HG03064 (cell line): ENCODE data around the gene FAM161A.
"Not testable (repeated sequence)": the region's sequence is repeated elsewhere in the genome, so short reads cannot be mapped to it uniquely, and the experiment has no call there.

Experiments used
- ATAC-seq: cut with Tn5 transposase; IDR thresholded peaks from one replicate; pipeline ENCODE4 v1.9.1; 2021; ENCODE audit warnings: low read depth; ENCODE audit not compliant: unreplicated experiment

FAM161A gene, protein sequence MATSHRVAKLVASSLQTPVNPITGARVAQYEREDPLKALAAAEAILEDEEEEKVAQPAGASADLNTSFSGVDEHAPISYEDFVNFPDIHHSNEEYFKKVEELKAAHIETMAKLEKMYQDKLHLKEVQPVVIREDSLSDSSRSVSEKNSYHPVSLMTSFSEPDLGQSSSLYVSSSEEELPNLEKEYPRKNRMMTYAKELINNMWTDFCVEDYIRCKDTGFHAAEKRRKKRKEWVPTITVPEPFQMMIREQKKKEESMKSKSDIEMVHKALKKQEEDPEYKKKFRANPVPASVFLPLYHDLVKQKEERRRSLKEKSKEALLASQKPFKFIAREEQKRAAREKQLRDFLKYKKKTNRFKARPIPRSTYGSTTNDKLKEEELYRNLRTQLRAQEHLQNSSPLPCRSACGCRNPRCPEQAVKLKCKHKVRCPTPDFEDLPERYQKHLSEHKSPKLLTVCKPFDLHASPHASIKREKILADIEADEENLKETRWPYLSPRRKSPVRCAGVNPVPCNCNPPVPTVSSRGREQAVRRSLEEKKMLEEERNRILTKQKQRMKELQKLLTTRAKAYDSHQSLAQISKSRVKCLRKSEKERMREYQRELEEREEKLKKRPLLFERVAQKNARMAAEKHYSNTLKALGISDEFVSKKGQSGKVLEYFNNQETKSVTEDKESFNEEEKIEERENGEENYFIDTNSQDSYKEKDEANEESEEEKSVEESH

DNA sequence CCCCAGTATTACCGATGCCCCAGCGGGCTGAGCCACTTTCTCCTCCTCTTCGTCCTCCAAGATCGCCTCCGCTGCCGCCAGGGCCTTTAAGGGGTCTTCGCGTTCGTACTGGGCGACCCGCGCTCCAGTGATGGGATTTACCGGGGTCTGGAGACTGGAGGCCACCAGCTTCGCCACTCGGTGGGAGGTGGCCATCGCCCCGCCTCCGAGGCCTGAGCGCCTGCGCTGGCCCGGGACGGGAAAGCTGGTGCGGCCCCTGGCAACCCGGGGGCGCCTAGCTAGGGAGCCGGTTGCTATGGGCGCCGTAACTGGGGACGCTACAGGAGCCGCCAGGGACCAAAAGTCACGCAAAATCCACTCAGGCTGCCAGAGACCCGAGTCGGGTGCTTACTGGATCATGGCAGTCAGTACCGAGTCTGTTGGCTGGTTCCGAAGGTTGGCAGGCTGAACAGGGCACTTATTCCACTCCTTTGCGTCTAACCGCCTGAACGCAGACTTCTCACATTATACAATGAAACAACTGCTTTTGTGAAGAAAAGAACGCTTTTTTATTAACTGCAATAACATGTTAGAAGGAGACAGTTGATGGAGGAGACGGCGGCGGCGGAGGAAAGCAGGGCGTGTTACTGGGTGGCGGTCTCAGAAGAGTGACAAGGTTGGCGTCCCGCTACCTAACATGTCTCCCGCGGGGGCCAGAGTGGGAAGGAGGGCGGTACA, at the start of gene FAM161A:
Gene FAM161A (minus strand): TSS at position 214 of the 717 bp plus-strand sequence. CDS start 19 bp downstream, at position 195.
- ATAC-seq, result peak; percentile 72

DNA sequence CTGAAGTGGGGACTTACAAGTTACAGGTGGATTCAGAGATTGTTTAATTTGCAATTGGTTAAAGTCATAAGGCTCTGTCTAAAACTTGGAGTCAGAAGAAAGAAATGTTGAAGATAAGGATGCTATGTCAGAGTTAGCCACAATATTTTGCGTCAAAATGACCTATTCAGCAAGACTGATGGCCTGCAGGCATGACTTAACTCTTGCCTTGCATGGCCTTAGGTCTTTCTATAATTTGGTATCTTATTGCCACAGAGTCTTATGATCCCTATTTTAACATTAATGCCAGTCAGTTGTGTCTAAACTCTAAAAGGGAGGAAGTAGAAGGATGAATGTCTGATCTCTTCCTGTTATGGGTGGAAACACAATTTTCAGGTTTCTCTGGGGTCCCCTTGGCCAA, 46.4 kb upstream of the FAM161A start:
- no peak for ATAC-seq

DNA sequence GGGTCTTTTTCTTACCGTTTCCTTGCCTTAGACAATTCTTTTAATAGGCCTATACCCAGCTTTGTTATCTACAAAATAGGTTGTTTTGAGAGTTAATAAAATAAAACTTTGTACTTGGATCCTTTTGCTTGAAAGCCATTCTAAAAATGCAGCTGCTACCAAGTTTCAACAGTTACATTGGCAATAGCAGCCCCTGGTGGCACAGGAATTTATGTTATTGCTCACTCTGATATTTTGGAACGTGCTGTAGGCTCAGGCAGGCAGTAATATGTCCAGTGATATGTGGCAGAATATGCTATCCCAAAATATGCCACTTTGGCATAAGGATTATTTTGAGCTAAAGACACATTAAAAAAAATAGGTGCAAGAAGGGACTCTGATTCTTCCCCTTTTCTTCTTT, 45.0 kb upstream of the FAM161A start:
- ATAC-seq, result no peak

DNA sequence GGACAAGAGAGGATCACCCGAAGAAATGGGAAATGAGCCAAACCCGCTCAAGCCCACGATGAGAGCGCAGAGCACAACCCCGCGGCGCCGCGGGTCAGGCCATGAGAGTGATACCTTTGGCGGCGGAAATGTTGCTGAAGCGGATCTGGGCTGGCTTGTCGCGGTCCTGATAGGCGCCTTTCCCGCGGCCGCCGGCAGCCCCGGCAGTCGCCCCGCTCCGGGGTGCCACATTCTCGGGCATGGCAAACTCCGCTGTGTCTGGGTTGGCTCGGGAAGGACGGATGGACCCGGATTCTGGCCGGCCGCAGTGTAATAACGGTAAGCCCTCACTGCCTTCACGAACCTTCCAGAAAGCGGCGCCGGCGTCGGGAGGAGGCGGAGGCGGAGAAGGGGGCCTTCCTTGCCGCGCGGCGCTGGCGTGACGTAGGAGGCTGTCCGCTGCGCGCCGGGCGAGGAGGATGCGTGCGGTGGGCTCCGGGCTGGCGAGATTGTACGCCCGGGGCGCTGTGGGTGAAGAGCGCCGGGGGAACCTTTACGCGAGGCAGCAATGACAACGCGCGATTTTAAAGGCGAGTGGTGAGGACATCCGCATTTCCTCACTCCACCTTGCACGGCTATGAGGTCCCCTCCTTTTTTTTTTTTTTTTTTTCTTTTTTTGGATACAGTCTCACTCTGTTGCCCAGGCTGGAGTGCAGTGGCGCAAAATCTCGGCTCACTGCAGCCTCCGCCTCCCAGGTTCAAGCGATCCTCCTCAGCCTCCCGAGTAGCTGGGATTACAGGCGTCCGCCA, 34.6 kb upstream of the FAM161A start, which contains the start of gene CCT4:
Gene CCT4 (minus strand): TSS at position 390 of the 789 bp plus-strand sequence. CDS start 149 bp downstream, at position 241.
- peak; percentile 59 for ATAC-seq

DNA sequence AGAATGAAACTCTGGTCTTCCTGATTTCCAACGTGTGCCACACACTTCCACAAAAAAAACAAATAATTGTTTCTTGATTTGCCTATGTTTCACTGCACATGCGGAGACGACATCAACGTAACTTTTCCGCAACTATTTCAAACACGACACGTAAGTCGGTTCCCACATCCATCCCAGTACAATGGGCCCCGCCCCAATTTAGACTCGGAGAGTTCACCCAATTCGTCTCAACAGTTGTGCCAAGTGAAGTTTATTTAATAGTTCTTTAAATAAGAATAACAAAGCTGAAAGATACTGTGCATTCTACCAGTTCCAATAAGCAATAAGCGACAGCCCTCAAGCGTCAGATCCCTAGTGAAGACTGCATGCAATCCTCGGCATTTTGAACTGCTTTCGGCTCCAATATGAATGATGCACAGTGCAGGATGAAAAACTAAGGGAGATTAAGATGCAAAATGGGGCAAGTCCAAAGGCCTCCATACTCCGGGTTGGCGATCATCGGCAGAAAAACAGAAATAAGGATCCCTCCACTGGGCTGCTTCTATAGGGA, 33.9 kb upstream of the FAM161A start:
- peak; percentile 4 for ATAC-seq

DNA sequence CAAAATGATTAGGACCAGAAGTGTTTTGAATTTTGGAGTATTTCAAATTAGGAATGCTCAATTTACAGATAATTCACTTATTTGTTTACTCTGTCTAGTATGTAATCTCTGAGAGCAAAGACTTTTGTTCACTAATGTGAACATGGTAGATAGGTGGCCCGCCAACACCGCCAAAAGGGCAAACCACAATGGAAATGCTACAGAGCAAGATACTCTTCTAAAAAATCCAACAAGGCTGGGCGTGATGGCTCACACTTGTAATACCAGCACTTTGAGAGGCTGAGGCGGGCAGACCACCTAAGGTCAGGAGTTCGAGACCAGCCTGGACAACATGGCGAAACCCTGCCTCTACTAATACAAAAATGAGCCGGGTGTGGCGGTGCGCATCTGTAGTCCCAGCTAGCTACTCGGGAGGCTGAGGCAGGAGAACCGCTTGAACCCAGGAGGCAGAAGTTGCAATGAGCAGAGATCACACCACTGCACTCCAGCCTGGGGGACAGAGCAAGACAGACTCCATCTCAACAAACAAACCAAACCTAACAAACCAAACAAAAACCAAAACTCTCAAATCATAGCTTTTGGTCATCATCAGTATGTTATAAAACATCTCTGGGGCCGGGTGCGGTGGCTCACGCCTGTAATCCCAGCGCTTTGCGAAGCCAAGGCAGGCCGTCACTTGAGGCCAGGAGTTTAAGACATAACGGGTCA, 32.2 kb upstream of the FAM161A start:
- ATAC-seq, result no peak

GRCh38 chr2:61882850-61883249, 29.0 kb upstream of the FAM161A start:
- ATAC-seq, result no peak

DNA sequence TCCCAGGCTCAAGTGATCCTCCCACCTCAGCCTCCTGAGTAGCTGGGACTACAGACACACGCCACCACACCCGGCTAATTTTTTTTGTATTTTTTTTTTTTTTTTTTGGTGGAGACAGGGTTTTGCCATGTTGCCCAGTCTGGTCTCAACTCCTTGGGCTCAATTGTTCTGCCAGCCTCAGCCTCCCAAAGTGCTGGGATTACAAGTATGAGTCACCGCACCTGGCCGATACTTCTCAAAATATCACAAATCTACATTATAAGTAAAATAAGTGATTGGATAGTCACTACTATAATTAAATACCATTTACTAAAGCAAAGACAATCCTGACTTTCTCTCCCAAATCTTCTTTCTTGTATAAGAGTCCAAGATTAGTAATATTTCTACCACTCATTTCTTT, 25.5 kb upstream of the FAM161A start:
- ATAC-seq, result not testable (repeated sequence)

DNA sequence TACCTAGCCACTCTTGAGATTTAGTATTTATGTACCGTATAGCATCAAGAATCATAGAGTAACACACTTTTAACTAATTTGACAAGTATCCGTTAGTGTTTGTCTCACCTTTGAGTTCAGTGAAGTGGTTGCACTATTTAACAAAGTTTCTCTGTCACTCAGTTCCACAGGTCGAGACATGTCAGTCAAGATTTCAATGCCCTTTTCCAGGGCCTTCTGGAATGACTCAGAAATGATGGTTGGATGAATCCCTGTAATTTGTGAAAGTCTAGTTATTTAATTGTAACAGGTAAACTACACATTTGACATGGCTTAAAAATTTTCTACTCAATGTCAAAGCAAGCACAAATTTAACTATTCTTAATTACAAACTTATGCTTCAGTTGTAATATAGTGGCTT, 24.9 kb upstream of the FAM161A start:
- no peak for ATAC-seq

DNA sequence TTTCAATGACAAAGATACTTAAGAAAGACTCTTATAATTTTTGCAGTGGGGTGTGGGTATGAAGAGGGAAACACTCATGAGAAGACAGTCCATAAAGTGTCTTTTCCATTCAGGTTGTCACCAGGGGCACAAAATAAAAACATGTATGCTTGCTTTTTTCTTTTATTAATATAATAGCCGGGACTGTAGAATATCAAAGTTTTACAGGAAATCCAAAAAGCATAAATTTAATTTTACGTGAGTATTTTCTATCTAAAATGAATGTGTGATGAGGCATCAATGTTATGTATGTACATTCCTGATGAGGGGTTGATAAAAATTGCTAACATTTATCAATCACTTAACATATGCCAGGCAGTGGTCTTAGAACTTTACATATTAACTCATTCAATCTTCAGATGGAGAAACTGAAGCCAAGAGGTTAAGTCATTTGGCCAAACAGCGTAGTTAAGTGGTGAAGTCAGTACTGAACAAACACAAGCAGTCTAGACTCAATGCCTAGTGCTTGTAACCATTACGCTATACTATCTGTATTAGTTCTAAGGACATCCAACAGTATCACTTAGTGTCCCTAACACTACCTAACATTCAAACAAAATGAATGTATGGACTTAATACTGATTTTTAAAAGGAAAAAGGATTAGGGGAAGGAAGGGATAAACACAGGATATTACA, 23.8 kb upstream of the FAM161A start:
- no peak for ATAC-seq

DNA sequence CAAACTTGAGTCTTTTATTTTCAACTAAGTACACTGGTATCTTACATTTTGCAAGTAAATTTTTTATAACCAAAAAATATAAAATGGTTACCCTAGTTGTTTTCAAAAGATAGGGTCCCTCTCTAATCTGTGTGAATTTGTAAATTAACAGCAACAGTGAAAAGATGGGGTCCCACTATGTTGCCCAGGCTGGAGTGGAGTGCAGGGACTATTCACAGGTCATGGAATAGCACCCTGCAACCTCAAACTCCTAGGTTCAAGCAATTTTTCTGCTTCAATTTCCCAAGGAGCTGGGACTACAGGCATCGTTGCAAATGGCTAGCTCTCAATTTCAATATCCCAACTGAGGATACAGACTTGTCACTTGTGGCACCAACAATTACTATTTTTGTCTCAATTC, 22.5 kb upstream of the FAM161A start:
- ATAC-seq, result no peak

DNA sequence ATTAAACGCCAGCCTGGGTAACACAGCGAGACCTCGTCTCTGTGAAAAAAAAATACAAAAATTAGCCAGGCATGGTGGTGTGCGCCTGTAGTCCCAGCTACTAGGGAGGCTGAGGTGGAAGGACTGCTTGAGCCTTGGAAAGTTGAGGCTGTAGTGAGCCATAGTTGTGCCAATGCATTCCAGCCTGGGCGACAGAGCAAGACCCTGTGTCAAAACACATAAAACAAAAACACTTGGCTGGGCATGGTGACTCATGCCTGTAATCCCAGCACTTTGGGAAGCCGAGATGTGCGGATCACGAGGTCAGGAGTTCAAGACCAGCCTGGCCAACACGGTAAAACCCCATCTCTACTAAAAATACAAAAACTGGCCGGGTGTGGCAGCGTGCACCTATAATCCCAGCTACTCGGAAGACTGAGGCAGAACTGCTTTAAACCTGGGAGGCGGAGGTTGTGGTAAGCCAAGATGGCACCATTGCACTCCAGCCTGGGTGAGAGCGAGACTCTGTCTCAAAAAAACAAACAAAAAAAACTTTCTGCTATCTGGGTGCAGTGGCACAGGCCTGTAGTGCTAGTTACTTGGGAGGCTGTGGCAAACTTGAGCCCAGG, 12.7 kb upstream of the FAM161A start:
- not testable (repeated sequence) for ATAC-seq

- ATAC-seq, result no peak
These were observed 8.2 kb upstream of the FAM161A start for GRCh38 chr2:61862085-61862484.

- no peak for ATAC-seq
These were observed 3.4 kb upstream of the FAM161A start for GRCh38 chr2:61857224-61857623.

GRCh38 chr2:61855318-61855613, 1.4 kb upstream of the FAM161A start:
- ATAC-seq, result no peak

DNA sequence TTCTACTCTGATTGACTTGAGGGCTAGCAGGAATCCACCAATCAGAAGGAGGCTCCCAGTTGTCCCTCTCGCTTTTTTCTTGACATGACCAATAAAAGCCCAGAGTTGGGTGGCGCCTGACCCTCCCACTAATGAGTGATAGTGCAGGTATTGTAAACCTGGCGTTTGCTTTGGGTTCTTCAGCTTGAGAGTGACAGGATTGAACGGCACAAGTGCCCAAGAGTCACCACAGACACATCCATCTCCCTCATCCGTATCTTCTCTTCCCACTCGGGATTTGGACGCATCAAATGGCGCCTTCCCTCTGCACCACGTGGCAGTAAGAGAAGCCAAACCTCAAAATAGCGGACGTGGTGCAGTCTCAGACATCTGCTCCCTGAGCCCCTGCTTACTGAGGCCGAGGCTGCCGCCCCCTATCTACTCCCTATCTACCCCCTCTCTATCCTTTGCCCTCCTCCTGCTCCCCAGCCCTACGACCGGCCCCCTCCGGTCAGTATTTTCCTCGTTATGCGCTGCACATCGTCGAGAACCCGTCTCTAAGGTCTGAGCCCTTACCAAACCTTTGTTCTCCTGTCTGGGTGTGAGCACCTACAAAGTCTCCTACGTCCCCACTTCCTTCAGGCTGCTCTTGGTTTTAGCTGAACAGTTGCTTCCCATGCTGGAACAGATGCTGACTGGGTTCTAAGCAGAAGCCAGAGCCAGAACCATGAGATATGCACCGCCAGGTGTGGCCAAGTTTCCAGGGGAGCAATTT, 881 bp upstream of the FAM161A start:
- peak; percentile 87 for ATAC-seq

DNA sequence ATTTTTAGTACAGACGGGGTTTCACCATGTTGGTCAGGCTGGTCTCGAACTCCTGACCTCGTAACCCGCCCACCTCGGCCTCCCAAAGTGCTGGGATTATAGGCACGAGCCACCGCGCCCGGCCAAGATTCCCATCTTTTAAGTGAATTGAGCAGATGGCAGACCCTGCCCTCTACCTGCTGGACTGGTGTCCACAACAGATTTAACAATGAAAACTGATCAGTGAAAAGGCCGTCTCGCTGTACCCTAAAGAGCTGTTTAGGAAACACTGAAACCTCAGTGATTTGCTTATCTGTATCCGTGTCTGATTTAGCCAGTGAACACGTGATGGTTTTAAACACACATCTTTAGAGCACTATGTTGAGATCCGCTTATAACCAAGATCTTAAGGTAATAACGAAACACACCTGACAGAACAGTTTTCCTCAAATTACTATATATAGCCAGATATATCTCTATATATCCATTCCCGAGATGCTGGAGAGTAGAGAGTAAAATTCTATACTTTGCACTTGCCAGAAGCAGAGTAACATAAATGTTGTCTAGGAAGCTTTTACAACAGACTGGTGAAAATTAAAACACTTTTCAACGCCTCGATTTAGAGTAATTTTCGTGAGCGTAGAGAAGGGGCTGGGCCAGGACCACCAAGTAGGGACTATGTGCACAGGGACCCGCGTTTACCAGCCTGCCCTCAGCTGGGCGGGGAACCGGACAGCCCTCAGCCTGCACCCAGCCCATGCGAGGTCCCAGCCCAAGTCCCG, 594 bp downstream of the FAM161A start:
- ATAC-seq, result peak; percentile 53
